NOMO-1 treated with dmso at 0.1 percent for 144 hours (cell line): ENCODE measurements around the gene ANKRD36C.
"Not testable (repeated sequence)": the region's sequence is repeated elsewhere in the genome, so short reads cannot be mapped to it uniquely, and the experiment has no call there.

Experiments used
- DNase-seq: peaks from one replicate; lab custom pipeline; 2025; ENCODE audit not compliant: unreplicated experiment; lab: John Stamatoyannopoulos, UW

The ANKRD36C gene

DNA sequence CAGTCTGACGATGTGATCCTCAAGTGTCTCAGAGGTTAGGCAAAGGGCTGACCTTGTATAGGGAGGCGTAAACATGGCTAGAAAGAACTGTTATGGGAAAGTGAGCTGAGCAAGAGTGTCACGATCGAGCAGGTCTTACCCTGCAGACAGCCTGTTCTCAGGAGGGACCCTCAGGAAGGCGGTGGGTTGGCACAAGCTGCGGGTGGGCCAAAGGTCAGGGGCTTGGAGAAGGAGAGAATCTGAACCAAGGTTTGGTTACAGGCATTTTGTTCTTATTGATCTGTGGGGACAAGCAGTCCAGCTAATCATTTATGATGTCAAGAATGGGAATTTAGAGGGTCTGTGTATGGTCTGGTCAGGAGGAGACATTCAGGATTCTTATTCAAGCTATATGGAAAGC is 16.4 kb upstream of the ANKRD36C start:
- DNase-seq, result not testable (repeated sequence)

DNA sequence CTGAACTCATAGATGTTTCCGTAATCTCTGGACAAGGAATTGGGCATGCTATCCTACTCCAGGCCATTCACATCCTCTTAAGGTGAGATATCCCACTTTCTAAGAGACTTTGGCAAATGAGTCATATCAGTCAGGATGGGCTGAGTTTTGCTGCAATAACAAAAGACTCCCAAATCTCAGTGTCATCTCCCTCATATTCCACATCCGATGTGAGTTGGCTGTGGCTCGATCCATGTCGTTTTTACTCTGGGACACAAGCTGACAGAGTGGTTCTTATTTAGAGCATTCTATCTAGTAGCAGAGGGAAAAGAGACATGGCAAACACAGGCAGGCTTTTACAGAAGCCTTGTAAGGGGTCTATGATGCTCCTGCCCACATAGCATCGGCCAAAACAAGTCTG is 14.6 kb upstream of the ANKRD36C start:
- DNase-seq, result not testable (repeated sequence)

GRCh38 chr2:95992520-95993272 is 1.1 kb upstream of the ANKRD36C start:
- not testable (repeated sequence) for DNase-seq

GRCh38 chr2:95992102-95992501 is 478 bp upstream of the ANKRD36C start:
- not testable (repeated sequence) for DNase-seq

DNA sequence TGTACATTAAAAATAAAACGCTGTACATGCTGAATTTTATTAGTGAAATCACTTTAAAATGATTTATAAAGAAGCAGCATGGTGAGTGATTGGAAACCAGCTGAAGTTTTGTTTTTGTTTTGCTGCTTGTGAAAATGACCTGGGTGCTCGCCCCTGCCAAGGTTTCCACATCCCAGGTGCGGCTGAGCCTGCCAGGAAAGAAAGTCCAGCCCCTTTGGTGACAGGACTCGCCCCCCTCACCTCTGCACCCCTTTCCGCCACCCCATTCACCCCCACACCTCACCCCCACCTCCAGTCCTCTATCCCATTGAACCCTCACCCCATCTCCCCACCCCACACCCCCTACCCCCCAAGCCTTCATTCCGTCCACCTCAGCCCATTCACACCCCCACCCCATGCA is 740 bp downstream of the ANKRD36C start:
- DNase-seq, result not testable (repeated sequence)

DNA sequence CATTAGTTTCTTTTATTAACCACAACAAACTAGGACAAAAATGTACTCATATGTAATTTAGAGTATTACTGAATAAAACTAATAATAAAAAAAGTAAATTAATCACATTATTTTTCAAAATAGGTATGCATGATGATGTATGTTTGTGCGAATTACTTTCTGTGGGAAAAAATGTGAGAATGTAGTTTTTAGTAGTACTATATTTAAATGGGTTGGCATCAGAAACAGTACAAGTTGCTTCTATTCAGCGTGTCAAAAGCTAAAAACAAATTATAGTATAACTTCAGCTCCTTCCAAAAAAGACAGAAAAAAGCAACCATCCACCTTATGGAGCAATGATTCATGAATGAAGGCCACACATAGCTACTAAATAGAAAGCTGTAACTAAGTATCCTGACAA is 40.0 kb downstream of the ANKRD36C start:
- not testable (repeated sequence) for DNase-seq

GRCh38 chr2:95948039-95948438 is 43.6 kb downstream of the ANKRD36C start:
- not testable (repeated sequence) for DNase-seq

- not testable (repeated sequence) for DNase-seq
Observed at GRCh38 chr2:95939947-95940346, 51.7 kb downstream of the ANKRD36C start.

- DNase-seq, result not testable (repeated sequence)
Observed at GRCh38 chr2:95930740-95931139, 60.9 kb downstream of the ANKRD36C start.

DNA sequence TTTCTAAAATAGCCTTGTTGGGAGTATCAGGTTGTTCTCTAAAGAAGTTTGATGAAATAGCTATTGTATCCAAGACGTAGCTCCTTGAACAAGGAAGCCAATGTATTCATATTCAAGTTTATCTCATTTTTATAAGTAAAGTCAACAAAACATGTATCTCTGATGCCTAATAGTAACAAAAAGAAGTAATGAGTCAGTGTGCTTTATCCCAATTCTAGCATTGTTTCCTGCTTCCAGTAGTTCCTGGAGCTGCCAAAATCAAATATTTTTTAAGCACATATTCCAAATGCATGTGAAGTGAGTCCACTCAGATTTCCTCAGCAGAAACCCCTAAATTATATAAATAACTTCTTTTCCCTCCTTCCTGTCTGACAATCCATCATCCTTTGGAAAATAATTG is 74.6 kb downstream of the ANKRD36C start:
- not testable (repeated sequence) for DNase-seq

GRCh38 chr2:95915131-95915530 is 76.5 kb downstream of the ANKRD36C start:
- not testable (repeated sequence) for DNase-seq

- DNase-seq, result not testable (repeated sequence)
Observed at GRCh38 chr2:95911431-95911830, 80.2 kb downstream of the ANKRD36C start.

GRCh38 chr2:95894443-95894842 is 97.2 kb downstream of the ANKRD36C start:
- not testable (repeated sequence) for DNase-seq

DNA sequence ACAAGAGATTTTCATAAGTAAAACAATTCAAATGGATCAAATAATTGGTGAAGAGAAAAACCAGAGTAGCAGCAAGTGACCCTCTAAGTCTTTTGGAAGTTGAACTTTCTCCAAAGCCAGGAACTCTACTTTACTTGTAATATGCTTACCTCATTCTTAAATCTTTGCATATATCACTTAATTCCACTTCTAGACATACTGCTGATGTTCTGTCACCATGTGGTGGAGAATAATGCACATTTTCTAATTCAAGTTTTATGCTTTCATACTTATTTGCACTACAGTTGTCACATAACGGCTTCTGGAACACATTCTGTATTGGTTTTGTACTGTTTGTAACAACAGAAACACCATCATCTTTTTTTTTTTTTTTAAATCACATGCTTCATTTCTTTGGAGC is 123.7 kb downstream of the ANKRD36C start:
- DNase-seq, result not testable (repeated sequence)

DNA sequence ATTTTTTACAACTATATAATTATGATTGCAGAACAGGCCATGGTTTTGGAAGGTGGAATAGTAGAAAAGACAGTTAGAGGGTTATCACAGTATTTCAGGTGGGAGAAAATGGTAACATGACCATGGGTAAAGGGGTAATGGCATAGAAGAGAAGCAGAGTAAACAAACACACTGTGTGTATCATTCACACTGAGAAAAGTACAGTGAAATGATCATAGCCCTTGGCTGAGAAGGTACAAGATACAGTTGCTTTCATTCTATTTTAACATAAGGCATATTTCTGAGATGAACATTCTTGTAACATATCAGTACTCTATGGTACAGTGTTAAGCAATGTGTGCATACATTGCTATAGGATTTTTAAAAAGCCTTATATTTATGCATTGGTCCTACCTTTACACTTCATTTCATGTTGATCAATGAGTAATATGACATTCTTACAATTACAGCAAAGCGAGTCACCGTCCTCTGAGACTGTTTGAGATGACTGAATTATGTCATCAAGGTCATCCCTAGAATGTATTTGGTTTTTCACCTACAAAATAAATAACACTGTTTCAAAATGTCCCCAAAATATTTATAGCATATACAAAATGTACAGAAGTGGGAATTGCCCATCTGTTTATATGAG is 124.5 kb downstream of the ANKRD36C start:
- not testable (repeated sequence) for DNase-seq

DNA sequence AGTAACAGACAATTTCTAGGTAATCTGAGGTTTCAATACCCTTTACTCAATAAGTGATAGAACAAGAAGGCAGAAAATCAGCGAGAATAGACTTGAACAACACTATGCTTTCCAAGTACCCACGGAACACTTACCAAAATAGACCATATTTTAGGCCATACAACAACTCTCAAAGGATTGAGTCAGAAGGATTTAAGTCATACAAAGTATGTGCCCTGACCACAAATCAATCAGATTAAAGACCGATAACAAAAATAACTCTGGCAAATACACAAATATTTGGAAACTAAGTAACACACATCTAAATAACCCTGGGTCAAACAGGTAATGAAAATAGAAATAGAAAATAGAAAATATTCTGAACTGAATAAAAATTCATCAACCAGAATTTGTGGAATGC is 129.5 kb downstream of the ANKRD36C start:
- DNase-seq, result not testable (repeated sequence)

DNA sequence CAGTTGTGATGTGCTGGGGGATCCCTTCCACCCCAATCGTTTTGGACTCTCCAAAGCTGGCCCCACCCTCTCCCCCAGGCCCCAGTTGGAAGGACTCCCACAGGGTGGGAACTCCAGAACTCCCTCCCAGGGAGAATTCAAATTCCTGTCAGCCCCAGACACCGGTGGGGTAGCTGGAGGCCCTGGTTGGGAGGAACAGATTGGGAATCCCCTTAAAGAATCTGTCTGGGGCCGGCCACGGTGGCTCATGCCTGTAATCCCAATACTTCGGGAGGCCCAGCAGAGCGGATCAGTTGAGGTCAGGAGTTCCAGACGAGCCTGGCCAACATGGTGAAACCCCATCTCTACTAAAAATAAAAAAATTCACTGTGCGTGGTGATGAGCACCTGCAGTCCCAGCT is 155.5 kb downstream of the ANKRD36C start:
- no peak for DNase-seq

GRCh38 chr2:95834077-95835013 is 157.3 kb downstream of the ANKRD36C start:
- DNase-seq, result not testable (repeated sequence)

GRCh38 chr2:95824218-95824617 is 167.4 kb downstream of the ANKRD36C start:
- DNase-seq, result not testable (repeated sequence)

DNA sequence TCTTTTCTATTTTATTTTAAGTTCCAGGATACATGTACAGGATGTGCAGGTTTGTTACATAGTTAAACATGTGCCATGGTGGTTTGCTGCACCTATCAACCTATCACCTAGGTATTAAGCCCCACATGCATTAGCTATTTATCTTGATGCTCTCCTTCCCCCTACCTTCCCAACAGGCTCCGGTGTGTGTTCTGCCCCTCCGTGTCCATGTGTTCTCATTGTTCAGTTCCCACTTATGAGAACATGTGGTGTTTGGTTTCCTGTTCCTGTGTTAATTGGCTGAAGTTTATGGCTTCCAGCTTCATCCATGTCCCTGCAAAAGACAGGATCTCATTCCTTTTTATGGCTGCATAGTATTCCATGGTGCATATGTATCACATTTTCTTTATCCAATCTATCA is 174.1 kb downstream of the ANKRD36C start:
- not testable (repeated sequence) for DNase-seq

DNA sequence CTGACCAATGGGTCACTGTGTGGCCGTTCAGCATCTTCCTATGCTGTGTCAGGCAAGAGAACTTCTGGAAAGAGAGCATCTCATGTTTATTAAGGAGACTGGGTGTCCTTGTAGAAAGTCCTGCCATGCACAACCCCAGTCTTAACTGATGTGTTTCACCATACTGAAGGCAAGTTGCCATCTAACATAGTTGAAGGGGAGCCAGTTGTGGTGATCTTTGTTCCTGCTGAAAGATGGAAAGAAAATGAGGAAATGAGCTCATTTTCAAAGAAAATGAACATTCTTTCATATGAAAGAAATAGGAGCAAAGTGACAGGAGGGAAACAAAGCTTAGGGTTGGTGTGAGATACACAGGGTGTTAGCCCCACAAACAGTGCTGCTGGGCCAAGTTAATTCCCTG is 178.3 kb downstream of the ANKRD36C start:
- DNase-seq, result not testable (repeated sequence)
